Osteocyte (in vitro differentiated cells): ENCODE data around the gene PYHIN1. TPM values are rescaled to one million over a fixed set of nuclear protein-coding genes. Genes with fewer than 3 reads are reported as not detected.

ENCODE experiments used
- DNase-seq: peaks from one replicate; pipeline ENCODE4 v3.0.0; 2021; ENCODE audit warnings: mixed read lengths; ENCODE audit not compliant: unreplicated experiment; ENCODE audit errors: extremely low spot score
- H3K27ac Mint-ChIP-seq: one replicate; pipeline ENCODE4 v1.8.0; 2021; ENCODE audit warnings: mild to moderate bottlenecking, mixed read lengths; ENCODE audit not compliant: unreplicated experiment
- H3K27me3 Mint-ChIP-seq: one replicate; pipeline ENCODE4 v1.8.0; 2021; ENCODE audit warnings: mixed read lengths; ENCODE audit not compliant: unreplicated experiment
- H3K36me3 Mint-ChIP-seq: one replicate; pipeline ENCODE4 v1.8.0; 2021; ENCODE audit warnings: mixed read lengths; ENCODE audit not compliant: unreplicated experiment
- H3K4me1 Mint-ChIP-seq: one replicate; pipeline ENCODE4 v1.8.0; 2021; ENCODE audit warnings: mixed read lengths; ENCODE audit not compliant: unreplicated experiment
- H3K4me3 Mint-ChIP-seq: one replicate; pipeline ENCODE4 v1.8.0; 2021; ENCODE audit warnings: mild to moderate bottlenecking, moderate library complexity, mixed read lengths; ENCODE audit not compliant: unreplicated experiment
- H3K9me3 Mint-ChIP-seq: one replicate; pipeline ENCODE4 v1.8.0; 2021; ENCODE audit warnings: mixed read lengths; ENCODE audit not compliant: unreplicated experiment
- total RNA-seq: library from RNA; stranded (reverse); gene quantifications from 2 replicates; pipeline ENCODE4 v1.2.1, GENCODE V29; 2021
- TF ChIP-seq, protein P1 (sequence below): fragments of 200-600 bp; sonication (generic); IDR thresholded peaks from 2 replicates; pipeline ENCODE4 v1.5.0; 2021; ENCODE audit warnings: antibody characterized with exemption, mild to moderate bottlenecking, moderate library complexity

The PYHIN1 gene
- total RNA-seq, 1 donor from 2014 or later: not detected

DNA sequence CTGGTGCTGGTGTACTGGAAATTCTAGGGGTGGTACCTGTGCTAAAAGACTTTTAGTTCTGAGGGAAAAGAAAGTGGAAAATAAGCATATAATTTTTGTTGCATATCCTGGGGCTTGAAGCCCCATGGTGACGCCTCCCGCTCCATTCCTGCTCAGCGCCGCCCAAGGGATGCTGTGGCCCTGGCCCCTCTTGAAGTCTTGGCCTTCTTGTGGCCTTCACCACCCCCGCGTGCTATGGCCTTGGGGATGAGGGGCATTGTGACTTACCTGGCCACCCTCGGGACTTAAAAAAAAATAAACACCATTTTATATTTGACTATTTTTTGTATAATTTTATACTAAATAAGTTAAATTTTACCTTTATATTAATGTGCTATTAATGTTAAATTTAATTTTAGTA lies 93.7 kb downstream of the PYHIN1 start:
- Mint-ChIP-seq H3K36me3 (peaks cover 52% of the 10 kb centered on the region), H3K4me1 (peaks cover 4% of the 10 kb centered on the region), H3K4me3 (no peak overlapping the region), H3K27me3 (no peaks in the 10 kb centered on the region), H3K9me3 (peaks cover 2% of the 10 kb centered on the region), H3K27ac (no peak overlapping the region)
- DNase-seq: no peak
- TF ChIP-seq, protein P1, sequence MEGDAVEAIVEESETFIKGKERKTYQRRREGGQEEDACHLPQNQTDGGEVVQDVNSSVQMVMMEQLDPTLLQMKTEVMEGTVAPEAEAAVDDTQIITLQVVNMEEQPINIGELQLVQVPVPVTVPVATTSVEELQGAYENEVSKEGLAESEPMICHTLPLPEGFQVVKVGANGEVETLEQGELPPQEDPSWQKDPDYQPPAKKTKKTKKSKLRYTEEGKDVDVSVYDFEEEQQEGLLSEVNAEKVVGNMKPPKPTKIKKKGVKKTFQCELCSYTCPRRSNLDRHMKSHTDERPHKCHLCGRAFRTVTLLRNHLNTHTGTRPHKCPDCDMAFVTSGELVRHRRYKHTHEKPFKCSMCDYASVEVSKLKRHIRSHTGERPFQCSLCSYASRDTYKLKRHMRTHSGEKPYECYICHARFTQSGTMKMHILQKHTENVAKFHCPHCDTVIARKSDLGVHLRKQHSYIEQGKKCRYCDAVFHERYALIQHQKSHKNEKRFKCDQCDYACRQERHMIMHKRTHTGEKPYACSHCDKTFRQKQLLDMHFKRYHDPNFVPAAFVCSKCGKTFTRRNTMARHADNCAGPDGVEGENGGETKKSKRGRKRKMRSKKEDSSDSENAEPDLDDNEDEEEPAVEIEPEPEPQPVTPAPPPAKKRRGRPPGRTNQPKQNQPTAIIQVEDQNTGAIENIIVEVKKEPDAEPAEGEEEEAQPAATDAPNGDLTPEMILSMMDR: no peak

Other genes with a start within 250 kb of the PYHIN1 start
- not detected in 2 replicates for gene SPTA1, start 244.8 kb upstream of the PYHIN1 start, total RNA-seq
- gene OR6K2, start 230.9 kb upstream of the PYHIN1 start, total RNA-seq: not detected in 2 replicates
- not detected in 2 replicates for gene OR6K3, start 210.8 kb upstream of the PYHIN1 start, total RNA-seq
- gene OR6K6, start 176.8 kb upstream of the PYHIN1 start, total RNA-seq: not detected in 2 replicates
- gene OR6N1, start 159.4 kb upstream of the PYHIN1 start, total RNA-seq: not detected in 2 replicates
- gene OR6N2, start 150.3 kb upstream of the PYHIN1 start, total RNA-seq: not detected in 2 replicates
- not detected in 2 replicates for gene MNDA, start 100.2 kb upstream of the PYHIN1 start, total RNA-seq
- 62.4 and 65.9 TPM in 2 replicates for gene IFI16, start 78.4 kb downstream of the PYHIN1 start, total RNA-seq
- not detected in 2 replicates for gene AIM2, start 145.2 kb downstream of the PYHIN1 start, total RNA-seq
- gene CADM3, start 240.1 kb downstream of the PYHIN1 start, total RNA-seq: 0.13 TPM in 1 of 2 replicates, not detected in the other